Middle frontal gyrus (tissue), 1 donor: Measurements from ENCODE around the gene FDX1.

ENCODE experiments used
- DNase-seq: peaks from one replicate; pipeline ENCODE4 v3.0.0-alpha.2; 2015; ENCODE audit warnings: low spot score; ENCODE audit errors: extremely low spot score

Gene FDX1

GRCh38 chr11:110431051-110431672, 1.4 kb downstream of the FDX1 start:
- no peak for DNase-seq

GRCh38 chr11:110431674-110432073, 1.9 kb downstream of the FDX1 start:
- no peak for DNase-seq

- DNase-seq = no peak
These were observed 3.1 kb downstream of the FDX1 start for GRCh38 chr11:110432713-110433392.

- peak; percentile 60 for DNase-seq
These were observed 3.9 kb downstream of the FDX1 start for GRCh38 chr11:110433393-110434333.

- no peak for DNase-seq
These were observed 5.4 kb downstream of the FDX1 start for GRCh38 chr11:110434952-110435779.

GRCh38 chr11:110435780-110436717, 6.3 kb downstream of the FDX1 start:
- DNase-seq = no peak

GRCh38 chr11:110438017-110438416, 8.3 kb downstream of the FDX1 start:
- no peak for DNase-seq

- no peak for DNase-seq
These were observed 15.7 kb downstream of the FDX1 start for GRCh38 chr11:110445437-110445836.

- no peak for DNase-seq
These were observed 16.3 kb downstream of the FDX1 start for GRCh38 chr11:110446061-110446460.

- DNase-seq = no peak
These were observed 16.8 kb downstream of the FDX1 start for GRCh38 chr11:110446594-110446993.

- DNase-seq = no peak
These were observed 17.6 kb downstream of the FDX1 start for GRCh38 chr11:110447343-110447742.

GRCh38 chr11:110447897-110448745, 18.4 kb downstream of the FDX1 start:
- no peak for DNase-seq

GRCh38 chr11:110450246-110450645, 20.5 kb downstream of the FDX1 start:
- DNase-seq = no peak

- no peak for DNase-seq
These were observed 23.0 kb downstream of the FDX1 start for GRCh38 chr11:110452720-110453119.

GRCh38 chr11:110453684-110454354, 24.1 kb downstream of the FDX1 start:
- no peak for DNase-seq

GRCh38 chr11:110454609-110455008, 24.9 kb downstream of the FDX1 start:
- no peak for DNase-seq

GRCh38 chr11:110455718-110456117, 26.0 kb downstream of the FDX1 start:
- no peak for DNase-seq

GRCh38 chr11:110463153-110463552, 33.4 kb downstream of the FDX1 start:
- DNase-seq = no peak

GRCh38 chr11:110465231-110465630, 35.5 kb downstream of the FDX1 start:
- DNase-seq = no peak
